ENCODE data around the gene SLF1.

DNA sequence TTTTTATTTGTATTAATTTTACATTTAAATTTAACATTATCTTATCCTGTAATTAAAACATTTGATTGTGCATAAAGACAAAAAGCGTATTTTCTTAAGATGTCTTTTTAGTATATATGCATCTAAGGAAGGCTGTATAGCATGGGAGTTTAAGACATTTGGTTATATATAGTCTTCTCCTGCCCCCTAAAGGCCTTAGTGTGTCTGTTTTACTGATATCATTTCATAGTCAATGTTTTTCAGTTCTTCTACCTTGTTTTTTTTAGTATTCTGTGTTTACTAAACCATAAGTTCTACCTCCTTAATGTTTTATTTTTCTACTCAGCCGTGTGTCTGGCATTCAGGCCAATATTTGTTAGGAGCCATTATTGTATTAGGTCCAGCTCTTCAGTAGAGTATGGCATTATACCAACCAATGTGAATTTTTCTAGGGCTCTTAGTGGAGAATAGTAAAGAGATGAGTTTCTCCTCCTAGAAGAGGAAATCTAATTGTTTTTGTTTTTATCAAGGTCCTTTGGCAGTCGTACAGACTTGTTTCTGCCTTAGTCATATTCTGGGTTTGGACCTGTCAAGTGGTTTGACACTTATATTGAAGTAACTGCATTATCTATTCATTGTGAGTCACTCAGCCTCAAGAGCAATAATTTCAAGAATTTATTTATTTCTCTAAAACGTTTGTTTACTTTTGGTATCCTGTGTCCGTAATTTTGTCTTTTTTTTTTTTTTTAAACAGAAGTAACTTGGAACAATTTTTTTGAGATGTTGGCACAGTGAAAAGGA is 74.8 kb downstream of the SLF1 start:
- TF ChIP-seq, protein P1, sequence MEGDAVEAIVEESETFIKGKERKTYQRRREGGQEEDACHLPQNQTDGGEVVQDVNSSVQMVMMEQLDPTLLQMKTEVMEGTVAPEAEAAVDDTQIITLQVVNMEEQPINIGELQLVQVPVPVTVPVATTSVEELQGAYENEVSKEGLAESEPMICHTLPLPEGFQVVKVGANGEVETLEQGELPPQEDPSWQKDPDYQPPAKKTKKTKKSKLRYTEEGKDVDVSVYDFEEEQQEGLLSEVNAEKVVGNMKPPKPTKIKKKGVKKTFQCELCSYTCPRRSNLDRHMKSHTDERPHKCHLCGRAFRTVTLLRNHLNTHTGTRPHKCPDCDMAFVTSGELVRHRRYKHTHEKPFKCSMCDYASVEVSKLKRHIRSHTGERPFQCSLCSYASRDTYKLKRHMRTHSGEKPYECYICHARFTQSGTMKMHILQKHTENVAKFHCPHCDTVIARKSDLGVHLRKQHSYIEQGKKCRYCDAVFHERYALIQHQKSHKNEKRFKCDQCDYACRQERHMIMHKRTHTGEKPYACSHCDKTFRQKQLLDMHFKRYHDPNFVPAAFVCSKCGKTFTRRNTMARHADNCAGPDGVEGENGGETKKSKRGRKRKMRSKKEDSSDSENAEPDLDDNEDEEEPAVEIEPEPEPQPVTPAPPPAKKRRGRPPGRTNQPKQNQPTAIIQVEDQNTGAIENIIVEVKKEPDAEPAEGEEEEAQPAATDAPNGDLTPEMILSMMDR (IDR thresholded peaks at IDR 0.05; ENCODE audit: insufficient read depth, low read depth, low read length): peak; percentile 34
- TF ChIP-seq EZH2 (IDR thresholded peaks at IDR 0.05; ENCODE audit: insufficient read depth, low read length): no peak
